Measurements from ENCODE around the gene LCTL. TPM values are rescaled to one million over a fixed set of nuclear protein-coding genes. Genes with fewer than 3 reads are reported as not detected.

The LCTL gene
- total RNA-seq, 3 donors from 2014 or later: not detected

- TF ChIP-seq POLR2AphosphoS5 (IDR thresholded peaks at IDR 0.05) (no peak), POLR2A (IDR thresholded peaks at IDR 0.05) (no peak), CTCF (IDR thresholded peaks at IDR 0.05) (no peak)
- intact Hi-C loops (cut with DNase I; ENCODE audit: low total_unique reads): no loop called here
- no peaks in the 10 kb centered on the region for H3K36me3 ChIP-seq
- H3K27ac ChIP-seq: no peak overlapping the region
- no peaks in the 10 kb centered on the region for H3K27me3 ChIP-seq
- H3K4me1 ChIP-seq: no peaks in the 10 kb centered on the region
- no peak overlapping the region for H3K4me3 ChIP-seq
- no peak for DNase-seq (ENCODE audit: low spot score in 2 of 2)
- no peaks in the 10 kb centered on the region for H3K9me3 ChIP-seq
Observed at GRCh38 chr15:66595931-66596545, 30.2 kb upstream of the LCTL start.

- intact Hi-C loops (cut with DNase I; ENCODE audit: low total_unique reads): no loop called here
- H3K9me3 ChIP-seq: no peaks in the 10 kb centered on the region
- no peaks in the 10 kb centered on the region for H3K27me3 ChIP-seq
- no peak for DNase-seq (ENCODE audit: low spot score in 2 of 2)
- no peak overlapping the region for H3K4me3 ChIP-seq
- TF ChIP-seq POLR2AphosphoS5 (IDR thresholded peaks at IDR 0.05) (no peak), POLR2A (IDR thresholded peaks at IDR 0.05) (no peak), CTCF (IDR thresholded peaks at IDR 0.05) (no peak)
- no peaks in the 10 kb centered on the region for H3K36me3 ChIP-seq
- no peaks in the 10 kb centered on the region for H3K4me1 ChIP-seq
- no peak overlapping the region for H3K27ac ChIP-seq
Observed at GRCh38 chr15:66595332-66595731, 29.5 kb upstream of the LCTL start.

- Histone ChIP-seq H3K27ac (no peak overlapping the region), H3K36me3 (no peaks in the 10 kb centered on the region), H3K9me3 (no peaks in the 10 kb centered on the region), H3K4me3 (no peak overlapping the region), H3K27me3 (no peaks in the 10 kb centered on the region), H3K4me1 (no peaks in the 10 kb centered on the region)
- intact Hi-C loops (cut with DNase I; ENCODE audit: low total_unique reads): no loop called here
- DNase-seq (ENCODE audit: low spot score in 2 of 2): no peak
- TF ChIP-seq POLR2A (IDR thresholded peaks at IDR 0.05) (no peak), POLR2AphosphoS5 (IDR thresholded peaks at IDR 0.05) (no peak), CTCF (IDR thresholded peaks at IDR 0.05) (no peak)
Observed at GRCh38 chr15:66594836-66595235, 29.0 kb upstream of the LCTL start.

- Histone ChIP-seq H3K4me3 (no peak overlapping the region), H3K9me3 (no peaks in the 10 kb centered on the region), H3K27me3 (no peaks in the 10 kb centered on the region), H3K4me1 (no peaks in the 10 kb centered on the region), H3K36me3 (no peaks in the 10 kb centered on the region), H3K27ac (no peak overlapping the region)
- intact Hi-C loops (cut with DNase I; ENCODE audit: low total_unique reads): no loop called here
- TF ChIP-seq POLR2AphosphoS5 (IDR thresholded peaks at IDR 0.05) (no peak), POLR2A (IDR thresholded peaks at IDR 0.05) (no peak), CTCF (IDR thresholded peaks at IDR 0.05) (no peak)
- DNase-seq (ENCODE audit: low spot score in 2 of 2): no peak
Observed at GRCh38 chr15:66594344-66594743, 28.5 kb upstream of the LCTL start.

- TF ChIP-seq POLR2AphosphoS5 (IDR thresholded peaks at IDR 0.05) (no peak), CTCF (IDR thresholded peaks at IDR 0.05) (no peak), POLR2A (IDR thresholded peaks at IDR 0.05) (no peak)
- intact Hi-C loops (cut with DNase I; ENCODE audit: low total_unique reads): no loop called here
- DNase-seq (ENCODE audit: low spot score in 2 of 2): no peak
- H3K9me3 ChIP-seq: no peaks in the 10 kb centered on the region
- no peak overlapping the region for H3K27ac ChIP-seq
- no peak overlapping the region for H3K4me3 ChIP-seq
- H3K36me3 ChIP-seq: no peaks in the 10 kb centered on the region
- H3K27me3 ChIP-seq: no peaks in the 10 kb centered on the region
- H3K4me1 ChIP-seq: no peaks in the 10 kb centered on the region
Observed at GRCh38 chr15:66593219-66593780, 27.5 kb upstream of the LCTL start.

All from breast epithelium (tissue), 4 donors.